Measurements from ENCODE around the gene GOLGA7B.

GOLGA7B gene

GRCh38 chr10:97849687-97850402 is at the start of gene GOLGA7B:
Gene GOLGA7B, plus strand, starts transcription at chr10:97849843. Its CDS starts 461 bp downstream, at chr10:97850304.
- peak within 1 kb of the TSS; percentile 41 for H3K4me3 ChIP-seq (ENCODE audit: low read depth, low read length)
- TF ChIP-seq CTCF (IDR thresholded peaks at IDR 0.05; ENCODE audit: borderline replicate concordance, insufficient read depth, low read depth, low read length): no peak

GRCh38 chr10:97800474-97800873 is 49.2 kb upstream of the GOLGA7B start:
- H3K4me3 ChIP-seq (ENCODE audit: low read depth, low read length): no peak overlapping the region
- TF ChIP-seq CTCF (IDR thresholded peaks at IDR 0.05; ENCODE audit: borderline replicate concordance, insufficient read depth, low read depth, low read length): no peak

GRCh38 chr10:97801422-97801821 is 48.2 kb upstream of the GOLGA7B start:
- no peak for TF ChIP-seq CTCF (IDR thresholded peaks at IDR 0.05; ENCODE audit: borderline replicate concordance, insufficient read depth, low read depth, low read length)
- no peak overlapping the region for H3K4me3 ChIP-seq (ENCODE audit: low read depth, low read length)

- H3K4me3 ChIP-seq (ENCODE audit: low read depth, low read length): no peak overlapping the region
- no peak for TF ChIP-seq CTCF (IDR thresholded peaks at IDR 0.05; ENCODE audit: borderline replicate concordance, insufficient read depth, low read depth, low read length)
These were observed 44.4 kb upstream of the GOLGA7B start for GRCh38 chr10:97805096-97805884.

GRCh38 chr10:97805949-97806348 is 43.7 kb upstream of the GOLGA7B start:
- H3K4me3 ChIP-seq (ENCODE audit: low read depth, low read length): no peak overlapping the region
- TF ChIP-seq CTCF (IDR thresholded peaks at IDR 0.05; ENCODE audit: borderline replicate concordance, insufficient read depth, low read depth, low read length): no peak

- no peak overlapping the region for H3K4me3 ChIP-seq (ENCODE audit: low read depth, low read length)
- TF ChIP-seq CTCF (IDR thresholded peaks at IDR 0.05; ENCODE audit: borderline replicate concordance, insufficient read depth, low read depth, low read length): no peak
These were observed 39.2 kb upstream of the GOLGA7B start for GRCh38 chr10:97810446-97810845.

Data from GM12875 (cell line).